ENCODE data around the gene SPHK2. TPM values are rescaled to one million over a fixed set of nuclear protein-coding genes. Genes with fewer than 3 reads are reported as not detected.
A peak's percentile ranks its signal among the peaks of the same experiment; 100 is the strongest.

The SPHK2 gene
- polyA plus RNA-seq, 2 of the 4 experiments (the other 2 are of a cell fraction) = 6.1 to 18.3 TPM

GRCh38 chr19:48619692-48620585 is 633 bp downstream of the SPHK2 start (continued):
- TF ChIP-seq HOXA7 (CRISPR knock-in tag; IDR thresholded peaks at IDR 0.05) = 0 out of 2 replicates have a peak, but pooled peaks have one; percentile 32
- no peak for TF ChIP-seq FOSL2 (IDR thresholded peaks at IDR 0.05)
- TF ChIP-seq FOSL2 (CRISPR knock-in tag; IDR thresholded peaks at IDR 0.05) = no peak; the same call in 1 of the 2 replicates
- TF ChIP-seq CHD4 (IDR thresholded peaks at IDR 0.05; ENCODE audit: borderline replicate concordance) = peak; percentile 99
- TF ChIP-seq FOXS1 (CRISPR knock-in tag; IDR thresholded peaks at IDR 0.05) = no peak
- no peak for TF ChIP-seq NPAS2 (CRISPR knock-in tag; IDR thresholded peaks at IDR 0.05; ENCODE audit: borderline replicate concordance)
- no peak for TF ChIP-seq ZFP36 (IDR thresholded peaks at IDR 0.05; ENCODE audit: borderline replicate concordance, partially characterized antibody)
- TF ChIP-seq PHF8 (IDR thresholded peaks at IDR 0.05; ENCODE audit: borderline replicate concordance, low read depth) = peak; percentile 71; the same call in 1 of the 2 replicates
- TF ChIP-seq CBX2 (IDR thresholded peaks at IDR 0.05; ENCODE audit: borderline replicate concordance, low read depth) = no peak
- no peak for TF ChIP-seq USF2 (IDR thresholded peaks at IDR 0.05)
- peak; percentile 68; the same call in 1 of the 2 replicates for TF ChIP-seq ATOH8 (CRISPR knock-in tag; IDR thresholded peaks at IDR 0.05; ENCODE audit: low read depth)
- peak; percentile 20; the same call in 1 of the 2 replicates for TF ChIP-seq RARB (CRISPR knock-in tag; IDR thresholded peaks at IDR 0.05)
- no peak for TF ChIP-seq RAD21 (conservative IDR thresholded peaks at IDR 0.05 in 1 of 2, IDR thresholded peaks at IDR 0.05 in 1 of 2)
- TF ChIP-seq SMC3 (IDR thresholded peaks at IDR 0.05) = no peak
- no peak for TF ChIP-seq EP300 (IDR thresholded peaks at IDR 0.05)
- peak; percentile 22; the same call in 1 of the 2 replicates for TF ChIP-seq FOSB (CRISPR knock-in tag; IDR thresholded peaks at IDR 0.05)
- 0 out of 2 replicates have a peak, but pooled peaks have one; percentile 84 for TF ChIP-seq TP53 (CRISPR knock-in tag; IDR thresholded peaks at IDR 0.05)
- no peak for TF ChIP-seq ZNF302 (CRISPR knock-in tag; IDR thresholded peaks at IDR 0.05)
- TF ChIP-seq MYC (IDR thresholded peaks at IDR 0.05; ENCODE audit: borderline replicate concordance, low read length) = no peak
- no peak for TF ChIP-seq HES2 (IDR thresholded peaks at IDR 0.05)
- peak; percentile 97 for TF ChIP-seq HDAC2 (IDR thresholded peaks at IDR 0.05)
- TF ChIP-seq KDM1A (IDR thresholded peaks at IDR 0.05; ENCODE audit: low read depth) = peak; percentile 98
- TF ChIP-seq POLR2AphosphoS2 (conservative IDR thresholded peaks at IDR 0.05; ENCODE audit: low read length) = no peak
- TF ChIP-seq NFE2L2 (conservative IDR thresholded peaks at IDR 0.05; ENCODE audit: low read length) = no peak
- no peak for TF ChIP-seq MAX (IDR thresholded peaks at IDR 0.05)
- no peak for TF ChIP-seq ELK1 (IDR thresholded peaks at IDR 0.05; ENCODE audit: low read depth, low read length)

All from A549 (cell line).